Activated T-cell treated with anti-CD3 and anti-CD28 coated beads for 48 hours (primary cell): Measurements from ENCODE around the gene UBE2J2.
A peak's percentile ranks its signal among the peaks of the same experiment; 100 is the strongest.
"Not testable (repeated sequence)": the region's sequence is repeated elsewhere in the genome, so short reads cannot be mapped to it uniquely, and the experiment has no call there.

Source experiments
- DNase-seq: peaks from one replicate; pipeline ENCODE4 v3.0.0-alpha.2; 2020; ENCODE audit warnings: low read depth

Gene UBE2J2

DNA sequence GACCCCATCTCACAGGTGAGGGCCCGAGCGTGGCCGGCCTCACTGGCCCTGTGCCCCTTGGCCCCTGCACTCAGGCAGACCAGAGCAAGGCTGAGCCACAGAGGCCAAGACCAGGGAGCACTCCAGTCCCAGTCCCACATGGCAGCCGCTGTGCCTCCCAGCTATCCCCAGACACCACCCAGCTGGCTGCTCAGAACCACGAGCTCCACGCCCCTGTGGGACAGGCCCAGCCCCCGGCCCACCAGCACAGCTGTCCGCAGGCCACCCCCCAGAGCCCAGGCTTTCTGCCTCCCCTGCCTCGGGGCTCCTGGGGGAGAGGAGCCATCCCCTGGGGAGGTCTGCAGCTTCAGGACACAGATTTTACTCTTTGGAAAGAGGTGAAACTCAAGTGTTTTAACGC, 18.0 kb downstream of the UBE2J2 start:
- no peak for DNase-seq

DNA sequence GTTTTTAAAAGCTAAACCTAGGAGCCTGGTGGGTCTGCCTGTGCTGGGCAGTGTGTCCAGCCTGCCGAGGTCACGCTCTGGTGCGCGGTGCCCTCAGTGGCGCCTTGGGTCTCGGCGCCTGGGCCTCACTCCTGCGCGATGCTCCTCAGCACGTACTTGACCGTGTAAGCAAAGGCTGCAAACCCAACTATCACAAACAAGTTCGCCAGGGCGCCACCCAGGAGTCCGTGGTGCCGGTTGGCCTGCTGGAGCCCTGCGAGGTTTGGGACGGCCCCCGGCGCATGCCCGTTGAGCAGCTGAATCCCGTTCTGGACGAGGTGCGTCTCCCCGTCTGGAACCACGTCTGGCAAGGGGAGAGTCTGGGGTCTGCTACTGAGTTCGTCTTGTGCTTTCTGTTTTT, 18.6 kb downstream of the UBE2J2 start:
- no peak for DNase-seq

DNA sequence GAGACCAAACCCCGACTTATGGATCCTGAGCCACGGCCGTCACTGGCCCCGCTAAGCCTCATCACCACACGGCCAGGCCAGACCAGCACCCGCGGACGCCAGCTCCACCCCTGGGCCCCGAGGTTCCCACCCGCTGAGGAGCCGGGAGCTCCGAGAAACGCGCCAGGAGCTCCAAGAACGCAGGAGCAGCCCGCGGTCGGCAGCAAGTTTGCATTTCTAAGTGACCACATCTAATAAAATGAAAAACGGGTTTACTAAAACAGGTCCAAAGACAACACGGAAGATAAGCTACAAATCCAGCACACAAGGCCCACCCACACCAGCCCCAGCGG, 19.0 kb downstream of the UBE2J2 start:
- DNase-seq, result no peak

DNA sequence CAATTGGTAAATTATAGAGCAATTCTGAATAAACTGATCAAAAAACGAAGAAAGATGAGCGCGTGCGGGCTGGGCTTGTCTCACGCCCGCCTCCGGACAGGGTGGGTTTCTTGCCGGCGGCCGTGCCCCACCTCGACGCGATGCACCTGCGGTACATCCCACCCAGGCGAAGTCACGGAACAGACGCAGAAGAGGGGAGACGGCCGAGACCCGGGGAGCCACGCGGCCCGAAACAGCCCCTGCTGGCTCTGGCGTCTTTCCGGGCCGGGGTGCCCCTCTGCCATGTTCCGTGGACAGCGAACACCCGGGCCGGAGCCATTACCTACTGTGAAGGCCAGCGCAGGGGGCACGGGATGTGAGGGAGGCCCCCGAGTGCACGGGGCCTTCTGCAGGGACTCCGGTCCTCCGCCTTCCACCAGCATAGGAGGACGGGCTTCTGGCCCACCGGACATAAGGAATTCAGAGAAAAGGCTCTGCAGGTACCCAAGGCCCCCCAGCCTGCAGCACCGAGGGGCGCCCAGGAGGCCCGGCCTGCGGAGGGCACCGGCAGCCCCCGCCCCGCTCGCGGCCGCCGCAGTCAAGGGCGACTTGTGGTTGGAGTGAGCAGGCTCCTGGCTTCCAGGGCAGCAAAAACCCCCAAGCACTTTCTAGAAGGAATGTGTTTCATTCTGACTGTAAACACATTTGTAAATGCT, 19.5 kb downstream of the UBE2J2 start:
- no peak for DNase-seq

DNA sequence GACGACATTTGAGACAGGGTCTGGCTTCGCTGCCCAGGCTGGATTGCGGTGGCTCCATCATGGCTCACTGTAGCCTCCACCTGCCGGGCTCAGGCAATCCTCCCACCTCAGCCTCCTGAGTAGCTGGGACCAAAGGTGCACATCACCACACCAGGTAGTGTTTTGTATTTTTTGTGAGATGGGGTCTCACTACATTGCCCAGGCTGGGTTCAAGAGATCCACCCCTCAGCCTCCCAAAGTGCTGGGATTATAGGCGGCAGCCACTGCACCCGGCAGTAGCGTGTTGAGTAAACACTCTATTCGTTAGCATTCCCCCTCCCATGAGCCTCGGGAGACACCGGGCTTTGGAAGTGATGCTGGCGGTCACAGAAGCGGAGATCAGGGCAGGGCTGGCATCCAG, 20.3 kb downstream of the UBE2J2 start:
- no peak for DNase-seq

DNA sequence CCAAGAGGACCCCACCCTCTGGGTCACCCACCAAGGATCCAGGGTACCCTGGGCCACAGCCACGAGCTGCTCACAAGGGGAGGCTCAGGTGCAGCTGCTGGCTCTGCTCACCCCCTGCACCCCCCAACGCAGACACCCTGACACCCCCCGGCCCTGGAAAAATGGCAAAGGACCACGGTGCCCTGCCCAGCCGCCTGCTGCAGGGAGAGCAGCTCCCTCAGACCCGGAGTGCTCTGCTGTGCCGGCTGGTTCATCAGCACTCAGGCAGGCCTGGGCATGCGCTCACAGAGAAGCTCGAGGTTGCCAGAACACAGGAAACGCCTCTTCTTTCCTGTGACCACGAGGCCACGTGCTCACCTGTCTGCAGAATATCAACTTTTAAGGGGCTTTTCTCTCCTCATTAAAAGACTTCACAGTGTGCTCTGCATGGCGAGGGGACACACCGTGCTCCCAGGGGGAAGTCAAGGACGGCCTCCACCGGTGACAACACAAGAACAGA, 22.8 kb downstream of the UBE2J2 start:
- peak; percentile 45 for DNase-seq

DNA sequence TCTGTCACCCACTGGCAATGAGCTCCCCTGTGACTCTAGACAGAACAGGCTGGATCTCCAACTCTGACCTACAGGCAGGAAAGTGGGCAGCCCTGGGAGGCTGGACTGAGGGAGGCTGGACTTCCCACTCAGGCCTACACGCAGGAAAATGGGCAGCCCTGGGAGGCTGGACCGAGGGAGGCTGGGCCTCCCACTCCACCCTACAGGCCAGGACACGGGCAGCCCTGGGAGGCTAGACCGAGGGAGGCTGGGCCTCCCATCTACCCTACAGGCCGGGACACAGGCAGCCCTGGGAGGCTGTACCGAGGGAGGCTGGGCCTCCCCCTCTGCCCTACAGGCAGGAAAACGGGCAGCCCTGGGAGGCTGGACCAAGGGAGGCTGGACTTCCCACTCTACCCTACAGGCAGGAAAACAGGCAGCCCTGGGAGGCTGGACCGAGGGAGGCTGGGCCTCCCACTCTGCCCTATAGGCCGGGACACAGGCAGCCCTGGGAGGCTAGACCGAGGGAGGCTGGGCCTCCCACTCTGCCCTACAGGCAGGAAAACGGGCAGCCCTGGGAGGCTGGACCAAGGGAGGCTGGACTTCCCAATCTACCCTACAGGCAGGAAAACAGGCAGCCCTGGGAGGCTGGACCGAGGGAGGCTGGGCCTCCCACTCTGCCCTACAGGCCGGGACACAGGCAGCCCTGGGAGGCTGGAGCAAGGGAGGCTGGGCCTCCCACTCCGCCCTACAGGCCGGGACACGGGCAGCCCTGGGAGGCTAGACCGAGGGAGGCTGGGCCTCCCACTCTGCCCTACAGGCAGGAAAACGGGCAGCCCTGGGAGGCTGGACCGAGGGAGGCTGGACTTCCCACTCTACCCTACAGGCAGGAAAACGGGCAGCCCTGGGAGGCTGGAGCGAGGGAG, 25.4 kb downstream of the UBE2J2 start:
- DNase-seq, result not testable (repeated sequence)

DNA sequence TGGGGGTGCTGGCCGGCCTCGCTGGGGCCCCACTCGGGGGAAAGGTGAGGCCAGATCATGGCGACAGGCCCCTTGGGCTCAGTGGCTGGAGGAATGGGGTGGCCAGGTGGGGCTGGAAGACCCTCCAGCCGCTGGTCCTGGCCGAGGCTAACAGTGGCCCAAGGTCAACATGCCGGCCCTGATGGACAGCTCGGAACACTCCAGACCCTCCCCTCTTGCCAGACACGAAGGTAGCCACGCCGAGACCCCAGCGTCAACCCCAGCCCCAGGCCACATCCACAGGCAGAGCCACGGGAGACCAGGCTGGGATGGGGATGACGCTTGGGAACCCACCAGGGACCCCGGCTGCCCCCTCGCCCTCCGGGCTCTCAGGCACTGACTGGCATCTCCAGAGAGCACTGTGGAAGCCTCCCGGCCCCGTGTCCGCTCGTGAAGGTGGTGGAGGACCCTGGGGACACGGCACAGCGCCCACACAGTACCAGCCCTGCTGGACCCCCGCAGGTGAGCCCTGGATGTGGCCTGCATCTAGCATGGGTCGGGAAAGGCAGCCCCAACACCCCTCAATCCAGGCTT, 26.2 kb downstream of the UBE2J2 start:
- DNase-seq, result no peak

DNA sequence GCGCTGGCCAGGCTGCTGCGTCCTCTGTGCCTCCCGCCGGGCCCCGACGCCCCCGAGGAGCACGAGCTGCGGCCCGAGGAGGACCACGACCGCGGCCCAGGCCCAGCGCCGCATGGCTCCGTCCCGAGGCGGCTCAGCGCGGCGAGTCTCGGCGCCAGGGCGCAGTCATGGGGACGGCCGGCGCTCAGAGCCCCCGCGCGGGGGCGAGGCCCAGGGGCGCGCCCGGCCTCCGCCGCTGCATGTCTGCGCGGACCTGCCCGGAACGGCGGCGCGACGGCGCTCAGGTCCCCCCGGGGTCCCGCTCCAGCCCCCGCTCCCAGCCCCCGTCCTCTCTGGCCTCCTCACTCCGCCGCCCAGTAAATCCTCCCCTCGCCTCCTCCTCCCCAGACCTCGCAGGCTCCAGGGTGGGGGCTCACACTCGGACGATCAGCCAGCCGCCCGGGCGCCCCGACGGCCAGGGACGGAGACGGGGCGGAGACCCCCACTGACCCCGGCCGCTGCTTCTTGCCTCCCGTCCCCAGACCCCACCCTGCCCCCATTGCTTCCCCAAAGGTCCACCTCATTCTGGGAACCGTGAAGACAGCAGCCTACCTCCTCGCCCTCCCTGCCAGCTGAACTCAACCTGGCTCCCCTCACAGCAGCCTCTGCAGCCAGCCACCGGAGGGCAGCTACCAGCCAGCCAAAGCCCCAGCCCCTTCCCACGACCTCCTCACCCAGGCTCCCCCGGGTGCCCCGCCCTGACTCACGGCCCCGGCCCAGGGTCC, 26.9 kb downstream of the UBE2J2 start, which contains the start of gene C1QTNF12:
TSS of gene C1QTNF12 (minus strand) at position 146 of the 764 bp plus-strand sequence. CDS start at position 114, 32 bp downstream.
- no peak for DNase-seq

DNA sequence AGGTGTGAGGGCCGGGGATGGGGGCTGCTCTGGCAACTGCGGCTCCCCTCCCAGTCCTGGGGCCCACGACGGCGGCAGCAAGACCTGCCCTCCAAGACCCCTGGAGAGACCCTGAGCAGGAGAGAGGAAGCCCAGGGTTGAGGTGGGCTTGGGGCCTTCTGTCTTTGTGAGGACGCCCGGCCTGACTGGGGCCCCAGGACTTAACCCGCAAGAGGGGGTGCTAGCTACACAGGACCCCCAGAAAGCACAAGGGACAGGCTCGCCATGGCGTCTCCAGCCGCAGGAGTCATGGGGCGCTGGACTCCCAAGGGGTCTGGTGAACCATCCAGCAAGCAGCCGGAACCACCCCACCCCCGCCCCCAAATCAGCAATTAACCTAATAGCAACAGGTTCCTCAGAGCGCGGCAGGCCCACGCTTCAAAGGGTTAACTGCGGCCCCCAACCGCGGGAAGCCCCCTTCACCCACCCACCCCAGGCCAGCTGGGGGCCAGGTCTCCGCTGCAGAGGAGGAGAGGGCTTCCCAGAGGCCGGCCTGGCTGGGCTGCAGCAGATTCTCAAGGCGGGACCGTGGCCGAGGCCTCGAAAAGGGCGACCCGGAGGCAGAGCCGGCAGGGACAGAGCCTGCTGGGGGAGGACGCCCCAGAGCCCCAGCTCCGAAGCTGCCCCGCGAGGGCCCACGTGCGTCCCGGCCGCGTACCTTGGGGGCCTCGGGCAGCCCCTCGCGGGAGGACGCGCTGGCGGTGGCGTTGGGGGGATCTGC, 27.7 kb downstream of the UBE2J2 start:
- no peak for DNase-seq

DNA sequence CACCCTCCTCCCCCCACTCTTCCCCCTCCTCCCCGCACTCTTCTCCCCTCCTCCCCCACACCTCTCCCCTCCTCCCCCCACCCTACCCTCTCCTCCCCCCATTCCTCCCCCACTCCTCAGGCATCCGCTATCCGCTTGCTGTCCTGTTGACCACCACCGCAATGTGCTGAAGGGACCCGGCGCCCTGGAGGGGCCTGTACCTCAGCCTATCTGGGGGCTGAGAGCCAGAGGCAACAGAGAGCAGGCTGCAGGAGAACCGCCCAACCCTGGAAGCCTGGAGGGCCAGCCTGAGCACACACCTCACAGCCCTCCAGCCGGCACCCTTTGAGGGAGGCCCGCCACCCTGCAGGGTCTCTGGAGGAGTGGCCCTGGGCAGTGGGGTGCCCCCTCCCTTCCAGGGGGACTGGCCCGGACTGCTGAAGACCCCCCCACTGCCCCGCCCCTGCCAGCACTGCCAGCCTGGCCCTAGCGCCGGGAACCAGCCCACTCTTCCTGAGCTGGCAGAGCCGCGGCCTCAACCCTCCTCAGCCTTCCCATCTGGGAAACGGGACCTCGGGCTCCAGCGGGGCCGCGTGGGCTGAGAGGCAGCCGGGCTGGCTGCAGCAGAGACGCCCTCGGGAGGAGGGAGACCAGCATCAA, 28.4 kb downstream of the UBE2J2 start:
- DNase-seq, result no peak

DNA sequence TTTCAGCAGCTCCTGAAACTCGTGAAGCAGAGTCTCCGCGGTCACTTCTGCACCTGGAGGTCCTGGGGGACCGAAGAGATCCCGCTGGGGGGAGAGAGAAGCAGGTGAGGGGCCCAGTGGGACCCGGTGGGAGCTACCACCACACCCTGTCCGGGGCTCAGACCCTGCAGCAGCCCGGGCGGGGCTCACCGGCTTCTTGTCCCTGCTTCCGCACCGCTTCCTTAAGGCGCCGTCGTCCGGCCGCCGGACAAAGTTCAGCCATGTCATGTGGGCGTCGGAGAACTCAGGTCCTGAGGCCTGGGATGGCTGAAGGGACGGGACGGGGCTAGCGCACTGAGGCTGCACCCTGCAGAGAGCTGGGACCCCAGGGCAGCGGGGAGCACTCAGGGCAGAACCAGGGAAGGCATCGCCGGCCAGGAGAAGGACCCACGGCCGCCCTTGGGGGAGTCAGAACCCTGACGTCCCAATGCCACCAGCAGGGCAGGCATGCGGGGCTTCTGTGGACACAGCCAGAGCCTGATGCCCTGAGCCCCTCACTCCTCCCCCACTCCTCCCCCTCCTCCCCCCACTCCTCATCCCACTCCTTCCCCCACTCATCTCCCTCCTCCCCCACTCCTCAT, 29.4 kb downstream of the UBE2J2 start:
- DNase-seq, result no peak

DNA sequence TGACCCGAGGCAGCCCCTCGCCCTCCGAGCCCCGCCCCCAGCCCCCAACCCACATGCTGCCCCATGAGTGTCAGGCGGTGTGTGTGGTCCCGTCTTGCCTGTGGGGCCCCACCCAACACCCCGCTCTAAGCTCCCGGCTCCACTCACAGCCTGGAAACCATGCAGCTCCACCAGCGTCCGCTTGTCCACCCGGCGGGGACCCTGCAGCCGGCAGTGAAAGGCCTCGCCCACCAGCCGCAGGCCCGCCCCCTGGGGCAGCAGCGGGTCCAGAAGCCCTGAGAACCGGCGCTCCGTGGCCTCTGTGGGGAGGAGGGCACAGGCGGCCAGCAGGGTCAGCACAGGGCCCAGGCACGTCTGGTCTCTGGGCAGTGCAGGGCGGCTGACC, 29.9 kb downstream of the UBE2J2 start:
- no peak for DNase-seq

DNA sequence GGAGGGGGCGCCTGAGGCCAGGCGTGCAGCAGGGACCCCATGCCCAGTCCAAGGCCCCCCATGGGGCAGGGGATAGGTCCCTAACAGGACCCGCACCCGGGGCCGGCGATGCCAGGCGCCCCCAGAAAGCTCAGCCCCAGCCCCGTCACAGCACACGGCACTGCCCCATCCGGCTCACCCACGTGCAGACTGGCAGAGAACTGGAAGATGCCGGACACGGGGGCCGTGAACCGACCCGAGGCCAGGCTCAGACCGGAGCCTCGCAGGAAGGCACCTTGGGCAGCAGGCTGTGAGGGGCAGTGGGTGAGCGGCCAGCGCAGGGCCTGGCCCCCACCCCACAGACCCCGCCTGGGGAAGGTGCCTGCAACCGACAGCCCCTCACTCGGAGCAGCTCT, 30.4 kb downstream of the UBE2J2 start:
- DNase-seq, result no peak

DNA sequence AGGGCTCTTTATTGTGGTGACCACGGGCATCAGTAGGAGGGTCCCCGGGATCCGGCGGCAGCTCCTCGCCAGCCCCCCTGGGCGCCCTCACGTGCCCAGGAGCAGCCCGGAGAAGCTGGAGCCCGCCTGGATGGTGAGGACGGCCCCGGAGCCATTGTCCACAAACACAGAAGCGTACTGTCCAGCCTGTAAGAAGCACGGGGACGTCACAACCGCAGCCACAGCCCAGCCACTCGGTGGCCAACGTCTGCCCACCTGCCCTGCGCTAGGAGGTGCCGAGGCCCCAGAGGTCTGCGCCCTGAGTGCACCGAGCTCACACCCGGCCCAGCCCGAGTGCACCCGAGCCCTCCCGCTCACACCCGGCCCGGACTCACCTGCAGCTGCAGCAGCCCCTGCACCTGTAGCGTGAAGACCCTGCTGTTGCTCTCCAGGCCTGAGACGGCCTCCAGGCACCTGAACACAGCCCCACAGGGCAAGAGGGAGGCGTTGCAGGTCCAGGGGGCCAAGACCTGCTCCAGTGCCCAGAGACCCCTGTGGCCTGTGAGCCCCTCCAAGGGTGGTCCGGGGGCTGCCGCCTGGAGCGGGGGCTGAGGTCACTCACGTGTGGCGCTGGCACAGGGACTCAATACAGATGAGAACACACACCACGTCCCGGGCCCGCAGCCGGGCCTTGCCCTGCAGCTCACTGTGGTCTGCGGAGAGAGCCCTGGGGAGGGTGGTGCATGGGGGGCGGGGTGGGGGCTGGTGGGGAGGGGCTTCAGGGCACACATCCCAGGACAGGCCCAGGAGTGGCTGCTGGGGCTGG, 31.0 kb downstream of the UBE2J2 start:
- no peak for DNase-seq

DNA sequence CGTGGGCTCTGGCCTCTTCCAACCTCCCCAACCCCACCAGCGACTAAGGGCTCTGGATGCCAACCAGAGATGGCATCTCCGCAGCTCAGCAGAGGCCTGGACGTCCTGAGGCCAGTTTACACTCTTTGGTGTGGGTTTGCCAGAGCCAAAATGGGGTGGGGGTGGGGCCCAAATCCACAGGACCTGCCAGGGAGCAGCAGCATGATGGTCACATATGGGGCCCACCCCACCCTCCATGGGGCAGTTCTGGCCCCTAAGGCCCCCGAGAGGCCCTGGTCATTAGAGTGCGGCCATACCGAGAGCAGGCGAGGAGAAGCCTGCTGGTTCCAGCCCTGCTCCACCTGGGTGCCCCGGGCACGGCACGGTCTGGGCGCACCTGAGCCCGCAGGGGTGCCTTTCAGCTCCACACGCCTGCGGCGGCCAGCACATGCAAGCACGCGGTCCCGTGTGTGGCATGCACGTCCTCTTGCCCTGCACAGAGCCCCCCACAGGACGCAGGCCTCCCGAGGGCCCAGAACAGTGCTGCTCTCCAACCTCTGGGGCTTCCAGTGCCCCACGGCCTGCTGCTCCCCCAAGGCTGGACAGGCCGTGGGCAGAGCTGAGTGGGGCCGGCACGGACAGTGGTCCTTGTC, 31.9 kb downstream of the UBE2J2 start:
- no peak for DNase-seq

DNA sequence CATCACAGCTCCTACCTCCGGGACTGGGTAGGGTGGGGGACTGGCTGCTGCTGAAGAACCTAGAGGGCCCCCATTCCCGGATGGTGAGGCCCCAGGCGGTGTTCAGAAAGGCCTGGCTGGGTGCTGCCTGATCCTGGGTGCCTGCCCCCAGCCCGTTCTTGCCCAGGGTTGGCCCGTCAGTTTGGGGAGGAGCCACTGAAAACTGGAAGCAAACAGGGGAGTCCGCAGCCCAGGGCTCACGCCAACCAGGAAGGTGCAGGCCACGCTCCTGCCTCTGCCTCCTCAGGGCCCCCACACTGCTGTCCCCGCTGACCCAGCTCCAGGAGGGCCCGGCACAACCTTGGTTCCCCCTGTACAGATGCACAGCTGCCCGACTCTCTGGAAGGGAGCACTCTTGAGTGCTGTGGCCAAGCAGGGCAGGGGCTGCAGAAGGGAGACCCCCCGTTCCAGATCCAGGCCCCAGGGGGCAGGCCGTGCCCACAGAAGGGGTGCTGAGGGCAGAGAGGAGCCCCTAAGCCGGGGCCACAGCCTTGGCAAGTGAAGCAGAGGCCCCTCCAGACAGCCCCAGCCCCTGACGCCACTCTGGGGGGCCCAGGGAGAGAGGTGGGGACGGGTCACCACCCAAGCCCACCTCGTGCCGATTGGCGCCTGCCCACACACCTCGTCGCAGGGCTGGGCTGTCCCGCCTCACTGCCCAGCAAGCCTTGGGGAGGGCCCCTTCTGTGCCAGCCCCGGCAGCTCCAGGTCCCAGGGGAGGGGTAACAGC, 32.6 kb downstream of the UBE2J2 start:
- no peak for DNase-seq

DNA sequence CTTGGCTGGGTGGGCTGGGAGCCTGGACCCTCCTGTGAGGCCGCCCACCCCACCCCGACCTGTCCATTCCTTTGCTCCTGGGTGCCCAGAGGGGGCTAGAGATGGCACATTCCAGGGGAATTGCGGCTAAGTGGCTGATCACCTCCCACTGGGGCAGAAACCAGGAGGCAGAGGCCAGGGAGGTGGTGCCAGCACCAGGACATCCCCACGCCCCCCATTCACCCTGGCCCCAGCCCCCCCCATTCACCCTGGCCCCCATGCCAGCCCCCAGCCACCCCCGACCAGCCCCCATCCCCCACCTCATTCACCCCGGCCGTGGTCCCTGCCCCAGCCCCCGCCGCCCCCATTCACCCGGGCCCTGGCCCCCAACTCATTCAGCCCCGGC, 33.3 kb downstream of the UBE2J2 start:
- no peak for DNase-seq
